ENCODE results near the gene GUK1.

The GUK1 gene

GRCh38 chr1:228095161-228095560 is 44.9 kb upstream of the GUK1 start:
- H3K4me3 ChIP-seq (ENCODE audit: low read depth, low read length), result no peak overlapping the region
- DNase-seq (ENCODE audit: low read depth, low spot score), result no peak
- in situ Hi-C loops (cut with HindIII; ENCODE audit: low sequenced_read_pairs), result no loop called here
- no peak for TF ChIP-seq CTCF (IDR thresholded peaks at IDR 0.05; ENCODE audit: low read depth, low read length)

GRCh38 chr1:228095938-228096337 is 44.1 kb upstream of the GUK1 start:
- H3K4me3 ChIP-seq (ENCODE audit: low read depth, low read length), result no peak overlapping the region
- in situ Hi-C loops (cut with HindIII; ENCODE audit: low sequenced_read_pairs), result no loop called here
- TF ChIP-seq CTCF (IDR thresholded peaks at IDR 0.05; ENCODE audit: low read depth, low read length), result no peak
- no peak for DNase-seq (ENCODE audit: low read depth, low spot score)

GRCh38 chr1:228096416-228097332 is 43.4 kb upstream of the GUK1 start:
- no peak for TF ChIP-seq CTCF (IDR thresholded peaks at IDR 0.05; ENCODE audit: low read depth, low read length)
- DNase-seq (ENCODE audit: low read depth, low spot score), result no peak
- no peak overlapping the region for H3K4me3 ChIP-seq (ENCODE audit: low read depth, low read length)
- in situ Hi-C loops (cut with HindIII; ENCODE audit: low sequenced_read_pairs), result no loop called here

GRCh38 chr1:228097333-228098081 is 42.6 kb upstream of the GUK1 start:
- DNase-seq (ENCODE audit: low read depth, low spot score), result no peak
- in situ Hi-C loops (cut with HindIII; ENCODE audit: low sequenced_read_pairs), result no loop called here
- no peak for TF ChIP-seq CTCF (IDR thresholded peaks at IDR 0.05; ENCODE audit: low read depth, low read length)
- H3K4me3 ChIP-seq (ENCODE audit: low read depth, low read length), result no peak overlapping the region

GRCh38 chr1:228098323-228098931 is 41.7 kb upstream of the GUK1 start:
- in situ Hi-C loops (cut with HindIII; ENCODE audit: low sequenced_read_pairs), result no loop called here
- H3K4me3 ChIP-seq (ENCODE audit: low read depth, low read length), result no peak overlapping the region
- TF ChIP-seq CTCF (IDR thresholded peaks at IDR 0.05; ENCODE audit: low read depth, low read length), result no peak
- no peak for DNase-seq (ENCODE audit: low read depth, low spot score)

GRCh38 chr1:228099331-228099732 is 40.7 kb upstream of the GUK1 start:
- no peak for TF ChIP-seq CTCF (IDR thresholded peaks at IDR 0.05; ENCODE audit: low read depth, low read length)
- DNase-seq (ENCODE audit: low read depth, low spot score), result no peak
- in situ Hi-C loops (cut with HindIII; ENCODE audit: low sequenced_read_pairs), result no loop called here
- H3K4me3 ChIP-seq (ENCODE audit: low read depth, low read length), result no peak overlapping the region
